ENCODE data around the gene RAPGEF6.

DNA sequence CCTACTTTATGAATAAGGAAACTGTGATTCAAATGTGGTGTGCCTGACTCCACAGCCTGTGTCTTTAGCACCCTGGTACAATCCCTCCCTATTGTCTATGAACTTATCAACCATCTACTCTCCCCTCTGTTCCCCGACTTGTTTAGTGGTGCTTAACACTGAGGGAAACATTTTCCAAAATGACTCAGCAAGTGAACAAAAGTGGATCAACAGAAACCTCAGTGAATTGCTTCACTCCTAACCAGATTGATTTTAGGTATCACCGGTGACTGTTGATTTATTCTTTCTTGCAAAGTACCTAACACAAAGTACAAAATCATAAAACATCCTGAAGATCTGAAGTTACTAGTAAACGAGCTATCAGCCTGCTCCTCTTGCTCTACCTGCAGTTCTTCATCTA is 42.1 kb upstream of the RAPGEF6 start:
- TF ChIP-seq, protein P1, sequence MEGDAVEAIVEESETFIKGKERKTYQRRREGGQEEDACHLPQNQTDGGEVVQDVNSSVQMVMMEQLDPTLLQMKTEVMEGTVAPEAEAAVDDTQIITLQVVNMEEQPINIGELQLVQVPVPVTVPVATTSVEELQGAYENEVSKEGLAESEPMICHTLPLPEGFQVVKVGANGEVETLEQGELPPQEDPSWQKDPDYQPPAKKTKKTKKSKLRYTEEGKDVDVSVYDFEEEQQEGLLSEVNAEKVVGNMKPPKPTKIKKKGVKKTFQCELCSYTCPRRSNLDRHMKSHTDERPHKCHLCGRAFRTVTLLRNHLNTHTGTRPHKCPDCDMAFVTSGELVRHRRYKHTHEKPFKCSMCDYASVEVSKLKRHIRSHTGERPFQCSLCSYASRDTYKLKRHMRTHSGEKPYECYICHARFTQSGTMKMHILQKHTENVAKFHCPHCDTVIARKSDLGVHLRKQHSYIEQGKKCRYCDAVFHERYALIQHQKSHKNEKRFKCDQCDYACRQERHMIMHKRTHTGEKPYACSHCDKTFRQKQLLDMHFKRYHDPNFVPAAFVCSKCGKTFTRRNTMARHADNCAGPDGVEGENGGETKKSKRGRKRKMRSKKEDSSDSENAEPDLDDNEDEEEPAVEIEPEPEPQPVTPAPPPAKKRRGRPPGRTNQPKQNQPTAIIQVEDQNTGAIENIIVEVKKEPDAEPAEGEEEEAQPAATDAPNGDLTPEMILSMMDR (conservative IDR thresholded peaks at IDR 0.05; ENCODE audit: low read depth, low read length), result no peak
- no peak for TF ChIP-seq MAZ (IDR thresholded peaks at IDR 0.05; ENCODE audit: borderline replicate concordance, low read depth, low read length)
- TF ChIP-seq SMC3 (IDR thresholded peaks at IDR 0.05; ENCODE audit: low read depth, low read length), result no peak

All from IMR-90 (cell line).